Measurements from ENCODE around the gene ACTR1A.

DNA sequence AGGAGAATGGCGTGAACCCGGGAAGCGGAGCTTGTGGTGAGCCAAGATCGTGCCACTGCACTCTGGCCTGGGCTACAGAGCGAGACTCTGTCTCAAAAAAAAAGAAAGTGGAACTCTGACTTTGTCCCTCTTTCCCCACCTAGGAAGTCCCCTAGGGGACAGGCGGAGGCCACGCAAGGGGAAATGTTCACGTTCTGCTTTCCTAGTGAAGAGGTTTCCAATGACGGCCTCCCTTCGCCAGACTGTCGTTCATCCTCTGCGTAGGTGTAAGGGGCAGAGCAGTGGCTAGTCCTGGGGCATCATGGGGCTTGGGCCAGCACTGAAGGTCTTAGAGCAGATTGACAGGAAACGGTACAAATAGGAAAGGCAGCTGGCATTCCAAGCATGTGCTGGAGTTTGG lies 31.8 kb upstream of the ACTR1A start:
- TF ChIP-seq, protein P1, sequence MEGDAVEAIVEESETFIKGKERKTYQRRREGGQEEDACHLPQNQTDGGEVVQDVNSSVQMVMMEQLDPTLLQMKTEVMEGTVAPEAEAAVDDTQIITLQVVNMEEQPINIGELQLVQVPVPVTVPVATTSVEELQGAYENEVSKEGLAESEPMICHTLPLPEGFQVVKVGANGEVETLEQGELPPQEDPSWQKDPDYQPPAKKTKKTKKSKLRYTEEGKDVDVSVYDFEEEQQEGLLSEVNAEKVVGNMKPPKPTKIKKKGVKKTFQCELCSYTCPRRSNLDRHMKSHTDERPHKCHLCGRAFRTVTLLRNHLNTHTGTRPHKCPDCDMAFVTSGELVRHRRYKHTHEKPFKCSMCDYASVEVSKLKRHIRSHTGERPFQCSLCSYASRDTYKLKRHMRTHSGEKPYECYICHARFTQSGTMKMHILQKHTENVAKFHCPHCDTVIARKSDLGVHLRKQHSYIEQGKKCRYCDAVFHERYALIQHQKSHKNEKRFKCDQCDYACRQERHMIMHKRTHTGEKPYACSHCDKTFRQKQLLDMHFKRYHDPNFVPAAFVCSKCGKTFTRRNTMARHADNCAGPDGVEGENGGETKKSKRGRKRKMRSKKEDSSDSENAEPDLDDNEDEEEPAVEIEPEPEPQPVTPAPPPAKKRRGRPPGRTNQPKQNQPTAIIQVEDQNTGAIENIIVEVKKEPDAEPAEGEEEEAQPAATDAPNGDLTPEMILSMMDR (IDR thresholded peaks at IDR 0.05 in 8 of 11, conservative IDR thresholded peaks at IDR 0.05 in 3 of 11): no peak
- TF ChIP-seq POLR2AphosphoS5 (IDR thresholded peaks at IDR 0.05): no peak

Data from spleen (tissue), 7 donors.